Body of pancreas (tissue), 4 donors: ENCODE data around the gene ERBB4.

Source experiments
- CTCF ChIP-seq, 7 experiments: fragments of 450-650 bp in 4 of 7; fragments of 200-600 bp in 3 of 7; sonication (generic) in 3 of 7; IDR thresholded peaks; one replicate each; pipeline ENCODE4 v1.5.1; 2016 to 2019; ENCODE audit warnings: antibody characterized with exemption in 7 of 7
- POLR2A ChIP-seq, 3 donors: fragments of 450-650 bp; IDR thresholded peaks; one replicate each; pipeline ENCODE4 v1.6.1; 2016; ENCODE audit warnings: antibody characterized with exemption in 3 of 3, mild to moderate bottlenecking in 2 of 3

DNA sequence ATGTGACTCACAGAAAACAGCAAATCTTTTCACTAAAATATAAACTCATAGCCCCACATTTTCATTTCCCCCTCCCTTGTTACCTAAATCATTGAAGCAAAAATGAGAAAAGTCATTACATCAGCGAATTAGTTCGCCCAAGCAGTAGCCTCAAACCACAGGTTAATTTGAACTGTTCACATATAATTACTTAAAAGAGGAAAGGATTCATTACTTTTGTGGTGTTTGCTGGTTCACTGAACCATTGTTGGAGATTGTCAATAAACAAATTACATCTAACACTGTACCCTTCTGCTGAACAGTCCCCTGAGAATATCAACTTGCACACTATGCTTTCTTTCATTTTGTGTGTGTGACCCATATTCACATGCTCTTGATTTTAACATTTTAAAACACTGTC is 238.7 kb downstream of the ERBB4 start:
- TF ChIP-seq CTCF (IDR thresholded peaks at IDR 0.05) (no peak), POLR2A (IDR thresholded peaks at IDR 0.05) (no peak)
